ENCODE results near the gene SERPINA1. TPM values are rescaled to one million over a fixed set of nuclear protein-coding genes. Genes with fewer than 3 reads are reported as not detected.

The SERPINA1 gene
- total RNA-seq, 4 donors from 2014 or later: 2.8 to 92.4 (median 13.2) TPM

DNA sequence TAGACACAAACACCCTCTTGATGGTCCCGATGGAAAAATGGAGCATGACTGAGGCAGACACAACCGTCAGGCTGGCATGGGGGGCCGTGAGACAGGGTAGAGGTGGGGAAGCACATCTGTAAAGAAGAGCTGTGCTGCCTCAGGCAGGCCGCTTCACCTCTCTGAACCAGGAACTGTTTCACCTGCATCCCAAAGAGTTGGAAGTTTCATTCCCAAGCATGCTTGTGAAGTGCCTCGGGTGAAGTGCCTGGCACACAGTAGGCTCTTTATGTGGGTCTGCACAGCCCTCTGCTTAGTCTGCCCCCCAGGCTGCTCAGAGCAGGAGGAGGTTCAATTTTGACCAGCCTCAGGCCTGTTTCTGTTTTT is 685 bp upstream of the SERPINA1 start:
- no peak for DNase-seq (ENCODE audit: low spot score)
- TF ChIP-seq, protein P1, sequence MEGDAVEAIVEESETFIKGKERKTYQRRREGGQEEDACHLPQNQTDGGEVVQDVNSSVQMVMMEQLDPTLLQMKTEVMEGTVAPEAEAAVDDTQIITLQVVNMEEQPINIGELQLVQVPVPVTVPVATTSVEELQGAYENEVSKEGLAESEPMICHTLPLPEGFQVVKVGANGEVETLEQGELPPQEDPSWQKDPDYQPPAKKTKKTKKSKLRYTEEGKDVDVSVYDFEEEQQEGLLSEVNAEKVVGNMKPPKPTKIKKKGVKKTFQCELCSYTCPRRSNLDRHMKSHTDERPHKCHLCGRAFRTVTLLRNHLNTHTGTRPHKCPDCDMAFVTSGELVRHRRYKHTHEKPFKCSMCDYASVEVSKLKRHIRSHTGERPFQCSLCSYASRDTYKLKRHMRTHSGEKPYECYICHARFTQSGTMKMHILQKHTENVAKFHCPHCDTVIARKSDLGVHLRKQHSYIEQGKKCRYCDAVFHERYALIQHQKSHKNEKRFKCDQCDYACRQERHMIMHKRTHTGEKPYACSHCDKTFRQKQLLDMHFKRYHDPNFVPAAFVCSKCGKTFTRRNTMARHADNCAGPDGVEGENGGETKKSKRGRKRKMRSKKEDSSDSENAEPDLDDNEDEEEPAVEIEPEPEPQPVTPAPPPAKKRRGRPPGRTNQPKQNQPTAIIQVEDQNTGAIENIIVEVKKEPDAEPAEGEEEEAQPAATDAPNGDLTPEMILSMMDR (IDR thresholded peaks at IDR 0.05): no peak
- ATAC-seq (ENCODE audit: low FRiP score): no peak

DNA sequence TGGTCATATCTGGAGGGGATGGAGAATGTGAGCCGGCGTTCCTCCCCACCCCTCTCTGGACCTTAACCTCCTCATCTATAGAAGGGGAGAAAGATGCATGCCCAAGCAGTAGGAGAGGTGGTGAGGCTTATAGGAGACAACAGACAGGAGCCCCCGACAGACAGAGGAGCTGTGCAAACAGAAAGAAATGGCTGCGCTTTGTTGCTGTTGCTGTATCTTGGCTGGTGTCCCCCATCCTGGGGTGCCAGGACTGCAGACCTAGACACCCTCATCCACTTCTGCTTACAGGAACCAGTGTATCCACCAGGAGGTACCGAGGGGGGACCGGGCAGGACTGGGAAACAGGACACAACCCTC is 397 bp downstream of the SERPINA1 start:
- no peak for ATAC-seq (ENCODE audit: low FRiP score)
- no peak for DNase-seq (ENCODE audit: low spot score)
- TF ChIP-seq, protein P1 (IDR thresholded peaks at IDR 0.05): no peak

DNA sequence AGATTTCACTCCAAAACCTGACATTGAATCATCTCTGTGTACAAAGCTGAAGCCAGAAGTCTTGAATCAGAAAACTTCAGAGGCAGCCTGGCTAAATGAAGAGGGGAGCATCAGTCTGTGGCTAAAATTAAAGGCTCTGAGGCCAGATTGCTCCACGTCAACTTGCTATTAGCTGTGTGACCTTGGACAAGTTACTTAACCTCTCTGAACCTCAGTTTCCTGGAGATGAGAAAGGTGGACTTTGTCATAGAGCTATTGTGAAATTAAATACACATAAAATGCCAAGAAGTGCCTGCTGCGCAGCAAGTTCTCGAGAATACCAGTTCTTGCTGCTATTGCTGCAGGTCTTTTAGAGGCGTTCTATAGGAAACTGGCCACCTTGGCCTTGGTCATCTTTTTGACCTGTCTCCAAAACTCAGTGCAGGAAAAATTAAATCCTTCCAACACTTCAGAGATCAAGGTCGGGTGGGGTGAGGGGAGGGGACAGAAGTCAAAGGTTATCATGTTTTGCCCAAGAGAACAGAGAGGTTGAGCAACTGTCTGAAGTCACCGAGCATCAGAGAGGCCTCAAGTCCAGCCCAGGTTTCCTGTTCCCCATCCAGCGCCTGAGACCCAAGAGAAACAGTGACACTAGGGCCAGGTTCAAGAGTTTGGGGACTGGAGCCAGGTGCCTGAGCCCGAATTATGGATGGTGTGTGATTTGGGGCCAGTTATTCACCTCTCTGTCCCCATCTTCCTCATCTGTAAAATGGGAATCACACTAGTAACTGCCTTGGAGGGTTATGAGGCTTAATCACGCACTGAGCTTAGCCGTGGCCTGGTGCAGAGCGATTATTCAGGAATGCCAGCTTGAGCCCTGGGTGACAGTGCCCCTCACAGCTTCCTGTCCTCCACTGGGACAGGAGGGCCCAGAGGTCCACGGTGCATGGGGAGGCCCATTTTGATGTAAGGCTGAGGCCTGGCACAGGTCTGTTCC is 1.1 kb downstream of the SERPINA1 start:
- TF ChIP-seq, protein P1 (IDR thresholded peaks at IDR 0.05): no peak
- ATAC-seq (ENCODE audit: low FRiP score) (no peak), DNase-seq (ENCODE audit: low spot score) (no peak)

DNA sequence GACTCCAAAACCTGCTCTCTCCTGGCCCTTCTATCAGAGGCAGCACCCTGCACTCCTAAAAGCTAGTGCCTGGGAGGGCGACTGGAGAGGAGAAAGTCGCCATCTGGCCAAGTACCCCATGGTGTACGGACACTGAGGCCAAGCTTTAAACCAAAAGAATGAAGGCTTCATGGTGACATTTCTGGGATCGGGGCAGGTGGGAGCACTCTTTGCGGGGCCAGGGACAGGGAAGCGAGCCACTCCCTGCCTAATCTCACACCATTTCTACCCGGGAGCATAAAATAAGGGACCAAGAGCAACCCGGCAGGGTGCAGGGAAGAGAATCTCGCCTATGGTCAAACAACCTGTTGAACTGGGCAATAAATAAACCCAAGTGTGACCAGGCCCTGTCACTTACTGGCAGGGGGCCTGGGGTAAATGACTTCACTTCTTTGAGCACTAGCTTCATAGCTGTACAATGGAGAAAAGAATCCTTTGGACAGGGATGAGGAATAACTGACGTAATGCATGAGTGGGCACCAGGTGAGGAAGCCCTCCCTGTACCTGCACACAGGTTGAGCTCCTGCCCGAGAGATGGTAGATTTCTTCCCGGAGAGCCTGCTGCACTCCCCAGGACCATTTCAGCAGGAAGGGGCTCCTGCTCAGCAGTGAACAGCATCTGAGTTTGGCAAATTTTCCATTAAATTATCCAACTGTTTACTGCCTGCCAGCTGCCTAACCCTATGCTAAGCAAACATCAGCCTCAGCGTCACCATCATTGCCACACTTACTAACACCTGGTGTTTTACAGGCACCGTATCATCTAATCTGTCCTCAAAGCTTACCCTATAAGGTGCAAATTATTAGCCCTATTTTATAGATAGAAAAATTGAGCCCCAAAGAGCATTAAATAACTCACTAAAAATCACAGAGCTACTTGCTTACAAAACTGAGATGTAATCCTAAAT is 2.0 kb downstream of the SERPINA1 start:
- ATAC-seq (ENCODE audit: low FRiP score): no peak
- no peak for DNase-seq (ENCODE audit: low spot score)
- TF ChIP-seq, protein P1 (IDR thresholded peaks at IDR 0.05): no peak

DNA sequence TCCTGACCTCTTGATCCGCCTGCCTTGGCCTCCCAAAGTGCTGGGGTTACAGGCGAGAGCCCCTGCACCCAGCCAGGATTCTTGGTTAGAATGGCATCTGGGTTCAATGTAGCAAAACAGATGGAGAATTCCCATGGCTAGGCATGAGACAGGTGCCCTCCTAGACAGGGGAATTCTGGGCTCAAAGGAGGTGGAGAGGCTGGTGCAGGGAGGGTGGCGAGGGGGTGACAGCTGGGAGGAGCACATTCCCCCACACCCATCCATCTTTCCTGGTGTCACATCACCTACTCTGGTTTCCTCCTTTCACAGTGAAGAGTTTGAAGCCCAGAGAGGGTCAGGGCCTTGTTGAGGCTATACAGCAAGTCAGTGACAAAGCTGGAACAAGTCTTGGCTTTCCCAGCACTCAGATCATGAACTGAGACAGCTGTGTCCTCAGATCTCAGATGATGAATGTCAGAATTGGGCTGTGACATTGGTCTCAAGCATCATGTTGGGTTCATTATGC is 2.8 kb downstream of the SERPINA1 start:
- TF ChIP-seq, protein P1 (IDR thresholded peaks at IDR 0.05): no peak
- ATAC-seq (ENCODE audit: low FRiP score): no peak
- no peak for DNase-seq (ENCODE audit: low spot score)

DNA sequence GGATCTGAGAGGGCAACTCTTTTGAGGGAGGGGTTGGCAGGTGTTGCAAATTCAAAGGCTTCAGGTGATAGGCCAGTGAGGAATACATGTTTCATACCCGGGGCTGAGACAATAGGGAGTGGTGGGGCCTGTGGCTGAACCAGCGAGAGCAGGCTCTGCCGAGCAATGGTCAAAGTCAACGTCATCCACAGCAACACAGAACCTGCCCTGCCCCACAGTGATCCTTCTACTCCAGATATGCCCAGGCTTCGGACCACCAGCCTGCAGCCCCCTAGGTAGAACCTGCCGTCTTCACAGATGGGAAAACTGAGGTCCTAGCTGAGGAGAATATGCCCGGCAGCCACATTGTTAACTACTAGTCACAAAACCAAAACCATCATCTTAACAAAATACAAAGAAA is 4.1 kb downstream of the SERPINA1 start:
- TF ChIP-seq, protein P1 (IDR thresholded peaks at IDR 0.05): no peak
- ATAC-seq (ENCODE audit: low FRiP score) (no peak), DNase-seq (ENCODE audit: low spot score) (no peak)

Measured in omental fat pad (tissue), 4 donors.